Activated CD4-positive, alpha-beta memory T cell treated with anti-CD3 and anti-CD28 coated beads, Interleukin-2, amount 10 ng/mL, durations not matched to agents 7 days and 5 days (primary cell): ENCODE results near the gene SERPINE3. TPM values are rescaled to one million over a fixed set of nuclear protein-coding genes. Genes with fewer than 3 reads are reported as not detected.

ENCODE experiments used
- CTCF ChIA-PET: fragments of 350-600 bp; sonication (Branson Sonifier 250); formaldehyde crosslinking; loops from one replicate; lab custom pipeline; 2021; ENCODE audit warnings: antibody characterized with exemption, inconsistent platforms; lab: Charles Lee
- POLR2A ChIA-PET: fragments of 350-600 bp; sonication (Branson Sonifier 250); formaldehyde crosslinking; loops from one replicate; lab custom pipeline; 2021; ENCODE audit warnings: antibody characterized with exemption; lab: Charles Lee
- DNase-seq: peaks from one replicate; pipeline ENCODE4 v3.0.0-alpha.2; 2020
- H3K27ac Mint-ChIP-seq: one replicate; pipeline ENCODE4 v1.8.0; 2021; ENCODE audit warnings: mild to moderate bottlenecking, mixed read lengths
- H3K27me3 Mint-ChIP-seq: one replicate; pipeline ENCODE4 v1.8.0; 2021; ENCODE audit warnings: mixed read lengths
- H3K36me3 Mint-ChIP-seq: one replicate; pipeline ENCODE4 v1.8.0; 2021; ENCODE audit warnings: low read depth, mixed read lengths
- H3K4me1 Mint-ChIP-seq: one replicate; pipeline ENCODE4 v1.8.0; 2021; ENCODE audit warnings: mixed read lengths
- H3K4me3 Mint-ChIP-seq: one replicate; pipeline ENCODE4 v1.8.0; 2021; ENCODE audit warnings: mild to moderate bottlenecking, mixed read lengths
- H3K9me3 Mint-ChIP-seq: one replicate; pipeline ENCODE4 v1.8.0; 2021; ENCODE audit warnings: mixed read lengths
- total RNA-seq, 2 experiments: library from RNA; stranded (reverse); gene quantifications; one replicate each; pipeline ENCODE4 v1.2.3, GENCODE V29; 2021

The SERPINE3 gene
- total RNA-seq, 2 experiments from 2014 or later, result not detected

GRCh38 chr13:51394724-51395123, 55.2 kb downstream of the SERPINE3 start:
- DNase-seq, result no peak
- H3K27ac Mint-ChIP-seq, result no peak overlapping the region
- POLR2A ChIA-PET, result no interaction called here
- CTCF ChIA-PET, result no interaction called here
- no peaks in the 10 kb centered on the region for H3K9me3 Mint-ChIP-seq
- H3K4me3 Mint-ChIP-seq, result no peak overlapping the region
- peaks cover 33% of the 10 kb centered on the region for H3K36me3 Mint-ChIP-seq
- peaks cover 10% of the 10 kb centered on the region for H3K4me1 Mint-ChIP-seq
- no peaks in the 10 kb centered on the region for H3K27me3 Mint-ChIP-seq

- ChIA-PET CTCF (no interaction called here), POLR2A (interaction anchor here (0.7 kb wide), 1 partner anchor 282 kb away, joined by 3 read pairs; no protein-coding TSS in a partner anchor)
- peaks cover 38% of the 10 kb centered on the region for H3K36me3 Mint-ChIP-seq
- no peak for DNase-seq
- peaks cover 10% of the 10 kb centered on the region for H3K4me1 Mint-ChIP-seq
- no peak overlapping the region for H3K27ac Mint-ChIP-seq
- H3K4me3 Mint-ChIP-seq, result no peak overlapping the region
- H3K9me3 Mint-ChIP-seq, result no peaks in the 10 kb centered on the region
- H3K27me3 Mint-ChIP-seq, result no peaks in the 10 kb centered on the region
Measured at GRCh38 chr13:51396352-51396751, 56.9 kb downstream of the SERPINE3 start.

GRCh38 chr13:51397262-51397941, 57.9 kb downstream of the SERPINE3 start:
- POLR2A ChIA-PET, result no interaction called here
- H3K4me3 Mint-ChIP-seq, result no peak overlapping the region
- CTCF ChIA-PET, result interaction anchor here (0.6 kb wide), 1 partner anchor 92 kb away, joined by 3 read pairs; no protein-coding TSS in a partner anchor

GRCh38 chr13:51405176-51405575, 65.7 kb downstream of the SERPINE3 start:
- Mint-ChIP-seq H3K27ac (no peak overlapping the region), H3K27me3 (no peaks in the 10 kb centered on the region), H3K4me1 (peaks cover 3% of the 10 kb centered on the region), H3K9me3 (no peaks in the 10 kb centered on the region), H3K4me3 (no peak overlapping the region), H3K36me3 (peaks cover 52% of the 10 kb centered on the region)
- ChIA-PET CTCF (interaction anchor here (1.3 kb wide), 1 partner anchor 12 kb away, joined by 3 read pairs; no protein-coding TSS in a partner anchor), POLR2A (no interaction called here)
- no peak for DNase-seq

More at GRCh38 chr13:51397262-51397941, 57.9 kb downstream of the SERPINE3 start:
- Mint-ChIP-seq H3K36me3 (peaks cover 37% of the 10 kb centered on the region), H3K9me3 (no peaks in the 10 kb centered on the region), H3K27me3 (no peaks in the 10 kb centered on the region), H3K27ac (no peak overlapping the region), H3K4me1 (peaks cover 10% of the 10 kb centered on the region)
- no peak for DNase-seq

GRCh38 chr13:51412431-51412830, 72.9 kb downstream of the SERPINE3 start:
- Mint-ChIP-seq H3K27ac (no peak overlapping the region), H3K36me3 (peaks cover 59% of the 10 kb centered on the region), H3K27me3 (no peaks in the 10 kb centered on the region), H3K9me3 (peaks cover 12% of the 10 kb centered on the region), H3K4me1 (peaks cover 13% of the 10 kb centered on the region), H3K4me3 (no peak overlapping the region)
- DNase-seq, result no peak
- POLR2A ChIA-PET, result no interaction called here
- CTCF ChIA-PET, result no interaction called here

Other genes with a start within 250 kb of the SERPINE3 start
- not detected for gene C13orf42, start 228.4 kb upstream of the SERPINE3 start, total RNA-seq
- under 1 TPM; 0.08 to 0.10 TPM for gene FAM124A, start 117.3 kb upstream of the SERPINE3 start, total RNA-seq
- 10 to 100 TPM; 45.5 to 48.9 TPM for gene INTS6, start 113.3 kb downstream of the SERPINE3 start, total RNA-seq
- gene WDFY2, start 244.8 kb downstream of the SERPINE3 start, total RNA-seq, result 10 to 100 TPM; 12.2 to 14.1 TPM